ENCODE results near the gene MFN1. TPM values are rescaled to one million over a fixed set of nuclear protein-coding genes. Genes with fewer than 3 reads are reported as not detected.

MFN1 gene
- total RNA-seq, 1 donor from 2014 or later = 125 TPM

GRCh38 chr3:179432021-179432420, 84.5 kb downstream of the MFN1 start:
- no peak for DNase-seq

- DNase-seq = no peak
These were observed 84.9 kb downstream of the MFN1 start for GRCh38 chr3:179432451-179432850.

- DNase-seq = no peak
These were observed 89.0 kb downstream of the MFN1 start for GRCh38 chr3:179436517-179436916.

- no peak for DNase-seq
These were observed 91.3 kb downstream of the MFN1 start for GRCh38 chr3:179438841-179439240.

Other genes starting within 250 kb of the MFN1 start
- gene PIK3CA, start 199.4 kb upstream of the MFN1 start, total RNA-seq = 90.2 TPM
- gene KCNMB3, start 96.6 kb upstream of the MFN1 start, total RNA-seq = 3.1 TPM
- gene ZNF639, start 24.7 kb upstream of the MFN1 start, total RNA-seq = 107 TPM
- 177 TPM for gene GNB4, start 103.8 kb downstream of the MFN1 start, total RNA-seq
- gene ACTL6A, start 215.2 kb downstream of the MFN1 start, total RNA-seq = 25.0 TPM